OCI-LY3 (cell line): ENCODE data around the gene LHFPL6.

ENCODE experiments used
- H2AFZ ChIP-seq: fragments of 200-600, 300-600 bp; shearing (Covaris generic); 2 replicates; pipeline ENCODE4 v1.6.0; 2014; ENCODE audit warnings: antibody characterized with exemption, low read depth, low read length
- H3K27ac ChIP-seq: fragments of 200-600, 300-600 bp; sonication (generic); 2 replicates; pipeline ENCODE4 v1.5.1; 2014; ENCODE audit warnings: mild to moderate bottlenecking, low read length, moderate library complexity, mixed read lengths
- H3K27me3 ChIP-seq: fragments of 200-600, 300-600 bp; sonication (generic); 2 replicates; pipeline ENCODE4 v1.6.1; 2014; ENCODE audit warnings: low read depth, low read length, mixed read lengths
- H3K36me3 ChIP-seq: fragments of 200-600, 300-600 bp; sonication (generic); replicated peaks from 2 replicates; pipeline ENCODE3; 2014; ENCODE audit warnings: low read depth, low read length, mixed read lengths
- H3K4me1 ChIP-seq: fragments of 300-600, 200-600 bp; sonication (generic); 2 replicates; pipeline ENCODE4 v1.6.1; 2014; ENCODE audit warnings: low read length, mixed read lengths
- H3K4me2 ChIP-seq: fragments of 200-600, 300-600 bp; sonication (generic); 2 replicates; pipeline ENCODE4 v1.6.1; 2014; ENCODE audit warnings: low read length, mixed read lengths
- H3K4me3 ChIP-seq: fragments of 300-600, 200-600 bp; sonication (generic); 2 replicates; pipeline ENCODE4 v1.5.1; 2014; ENCODE audit warnings: antibody characterized with exemption, mild to moderate bottlenecking, low read length, moderate library complexity
- H3K79me2 ChIP-seq: fragments of 300-600, 200-600 bp; shearing (Covaris generic); 2 replicates; pipeline ENCODE4 v1.6.1; 2014; ENCODE audit warnings: mild to moderate bottlenecking, low read length, mixed read lengths
- H3K9ac ChIP-seq: fragments of 300-600, 200-600 bp; shearing (Covaris generic); 2 replicates; pipeline ENCODE4 v1.6.0; 2014; ENCODE audit warnings: mild to moderate bottlenecking, low read length, moderate library complexity
- H3K9me3 ChIP-seq: fragments of 200-600, 300-600 bp; shearing (Covaris generic); 2 replicates; pipeline ENCODE4 v1.6.1; 2014; ENCODE audit warnings: low read length, mixed read lengths; ENCODE audit not compliant: insufficient read depth
- H4K20me1 ChIP-seq: fragments of 200-600, 300-600 bp; sonication (generic); 2 replicates; pipeline ENCODE4 v1.6.1; 2016; ENCODE audit warnings: low read length, mixed read lengths; ENCODE audit not compliant: insufficient read depth
- CTCF ChIP-seq: fragments of 200-600, 300-600 bp; sonication (generic); IDR thresholded peaks from 2 replicates; pipeline ENCODE4 v1.5.1; 2014; ENCODE audit warnings: antibody characterized with exemption, low read length, low read depth
- EZH2phosphoT487 ChIP-seq: fragments of 200-600 bp; shearing (Covaris generic); IDR thresholded peaks from 2 replicates; pipeline ENCODE4 v1.6.1; 2018; ENCODE audit warnings: antibody characterized with exemption, mixed run types, low read depth

LHFPL6 gene

DNA sequence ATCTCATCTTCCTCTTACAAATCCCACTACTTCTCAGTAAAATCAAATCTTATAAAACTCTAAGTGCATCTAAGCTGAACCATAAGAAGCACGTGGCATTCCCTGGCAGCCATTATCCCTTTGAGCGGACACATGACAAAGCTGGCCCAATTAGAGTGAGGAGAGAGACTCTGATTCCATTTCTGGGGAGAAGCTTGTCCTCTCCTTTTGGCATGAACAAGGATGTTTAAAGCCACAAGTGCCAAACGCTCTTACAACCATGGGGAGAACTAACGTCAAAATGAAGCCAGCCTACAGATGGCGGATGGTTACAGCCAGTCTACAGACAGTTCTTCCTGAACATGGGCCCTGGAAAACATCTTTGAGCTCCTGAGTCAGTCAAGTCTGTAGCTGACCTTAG lies 231.3 kb downstream of the LHFPL6 start:
- Histone ChIP-seq H3K27me3 (no peaks in the 10 kb centered on the region), H3K4me2 (no peak overlapping the region), H3K27ac (no peak overlapping the region), H3K4me3 (no peak overlapping the region), H3K79me2 (no peaks in the 10 kb centered on the region), H3K9me3 (no peaks in the 10 kb centered on the region), H3K4me1 (peaks cover 4% of the 10 kb centered on the region; the same call in 1 of the 2 replicates), H3K36me3 (peaks cover 3% of the 10 kb centered on the region), H3K9ac (no peak overlapping the region), H4K20me1 (no peaks in the 10 kb centered on the region), H2AFZ (no peak overlapping the region)
- TF ChIP-seq EZH2phosphoT487 (no peak), CTCF (no peak)

GRCh38 chr13:39370554-39370953 lies 232.4 kb downstream of the LHFPL6 start:
- H3K27ac ChIP-seq = no peak overlapping the region
- no peak overlapping the region for H3K4me3 ChIP-seq
- no peaks in the 10 kb centered on the region for H3K27me3 ChIP-seq
- H2AFZ ChIP-seq = no peak overlapping the region
- TF ChIP-seq CTCF = no peak
- no peak for TF ChIP-seq EZH2phosphoT487
- peaks cover 2% of the 10 kb centered on the region for H3K36me3 ChIP-seq
- H3K9ac ChIP-seq = no peak overlapping the region
- H3K79me2 ChIP-seq = no peaks in the 10 kb centered on the region
- H4K20me1 ChIP-seq = no peaks in the 10 kb centered on the region
- H3K4me2 ChIP-seq = no peak overlapping the region
- H3K9me3 ChIP-seq = no peaks in the 10 kb centered on the region
- peaks cover 2% of the 10 kb centered on the region for H3K4me1 ChIP-seq

GRCh38 chr13:39370048-39370447 lies 232.9 kb downstream of the LHFPL6 start:
- peaks cover 2% of the 10 kb centered on the region for H3K36me3 ChIP-seq
- no peaks in the 10 kb centered on the region for H3K27me3 ChIP-seq
- no peak overlapping the region for H3K9ac ChIP-seq
- no peak overlapping the region for H2AFZ ChIP-seq
- no peak overlapping the region for H3K27ac ChIP-seq
- peaks cover 7% of the 10 kb centered on the region for H3K4me1 ChIP-seq
- no peaks in the 10 kb centered on the region for H3K79me2 ChIP-seq
- H3K9me3 ChIP-seq = no peaks in the 10 kb centered on the region
- no peaks in the 10 kb centered on the region for H4K20me1 ChIP-seq
- H3K4me2 ChIP-seq = no peak overlapping the region
- TF ChIP-seq EZH2phosphoT487 (no peak), CTCF (no peak)
- no peak overlapping the region for H3K4me3 ChIP-seq

DNA sequence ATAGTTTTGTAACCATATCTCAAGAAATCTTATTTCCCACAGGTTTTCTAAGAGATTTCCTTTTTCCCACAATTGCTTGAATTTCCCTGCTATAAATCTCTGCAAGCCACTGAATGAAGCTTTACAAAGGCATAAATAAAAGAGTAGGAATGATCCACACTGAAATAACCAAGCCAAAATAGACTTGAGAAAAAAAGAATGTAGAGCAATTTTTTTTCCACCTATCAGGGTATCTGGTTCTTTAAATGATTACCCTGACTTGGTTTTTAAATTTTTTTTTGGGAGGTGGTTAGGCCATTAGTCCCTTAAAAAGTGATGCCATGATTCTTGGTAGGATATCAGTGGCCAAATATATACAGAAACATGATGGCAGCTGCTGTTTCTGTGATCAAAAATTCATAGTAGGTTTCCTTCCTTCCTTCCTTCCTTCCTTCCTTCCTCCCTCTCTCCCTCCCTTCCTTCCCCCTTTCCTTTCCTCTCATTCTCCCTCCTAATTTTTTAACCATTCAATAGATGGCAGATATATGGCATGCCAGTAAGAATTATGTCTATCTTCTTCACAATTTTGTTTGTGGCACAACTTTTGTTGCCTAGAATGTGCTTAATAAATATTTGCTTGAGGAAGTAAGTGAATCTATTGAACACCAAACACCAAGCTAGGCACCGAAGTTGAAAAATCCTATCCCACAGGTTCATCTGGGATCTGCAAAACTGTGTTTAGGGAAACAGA lies 233.7 kb downstream of the LHFPL6 start:
- Histone ChIP-seq H3K9me3 (no peaks in the 10 kb centered on the region), H3K27me3 (no peaks in the 10 kb centered on the region), H3K27ac (no peak overlapping the region), H3K36me3 (peaks cover 2% of the 10 kb centered on the region), H3K4me2 (no peak overlapping the region), H4K20me1 (no peaks in the 10 kb centered on the region), H3K9ac (no peak overlapping the region), H3K4me3 (no peak overlapping the region), H2AFZ (no peak overlapping the region), H3K4me1 (peaks cover 12% of the 10 kb centered on the region), H3K79me2 (no peaks in the 10 kb centered on the region)
- no peak for TF ChIP-seq EZH2phosphoT487
- no peak for TF ChIP-seq CTCF
